EL (cell line): Measurements from ENCODE around the gene ALK.

ENCODE experiments used
- DNase-seq: peaks from one replicate; pipeline ENCODE4 v3.0.0-alpha.2; 2016

ALK gene

DNA sequence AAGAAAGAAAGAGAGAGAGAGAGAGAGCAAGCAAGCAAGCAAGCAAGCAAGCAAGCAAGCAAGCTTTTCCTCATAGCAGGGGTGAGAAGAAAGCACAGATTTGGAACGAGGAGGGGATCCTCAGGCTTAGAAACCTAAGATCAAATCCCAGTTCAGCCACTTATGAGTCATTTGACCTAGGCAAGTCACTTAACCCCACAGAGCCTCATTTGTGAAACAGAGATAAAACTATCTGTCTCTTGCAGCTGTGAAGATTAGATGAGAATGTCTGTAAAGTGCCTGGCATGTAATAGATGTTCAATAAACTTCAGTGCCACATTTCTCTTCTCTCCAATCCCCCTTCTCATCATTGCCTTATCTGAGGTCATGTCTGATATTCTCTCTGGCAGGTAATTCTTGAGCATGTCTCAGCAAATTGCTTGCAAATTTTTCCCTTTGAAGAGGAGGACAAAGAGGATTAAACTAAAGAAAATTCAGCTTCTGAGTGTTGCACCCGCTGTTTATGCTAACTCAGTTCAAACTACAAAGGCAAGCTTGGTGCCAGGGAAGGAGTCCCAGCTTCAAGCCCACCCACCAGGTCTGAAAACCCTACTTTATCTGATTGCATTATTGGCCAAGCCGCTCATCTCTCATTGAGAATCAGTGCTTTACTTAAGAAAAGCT is 20.3 kb downstream of the ALK start:
- no peak for DNase-seq

DNA sequence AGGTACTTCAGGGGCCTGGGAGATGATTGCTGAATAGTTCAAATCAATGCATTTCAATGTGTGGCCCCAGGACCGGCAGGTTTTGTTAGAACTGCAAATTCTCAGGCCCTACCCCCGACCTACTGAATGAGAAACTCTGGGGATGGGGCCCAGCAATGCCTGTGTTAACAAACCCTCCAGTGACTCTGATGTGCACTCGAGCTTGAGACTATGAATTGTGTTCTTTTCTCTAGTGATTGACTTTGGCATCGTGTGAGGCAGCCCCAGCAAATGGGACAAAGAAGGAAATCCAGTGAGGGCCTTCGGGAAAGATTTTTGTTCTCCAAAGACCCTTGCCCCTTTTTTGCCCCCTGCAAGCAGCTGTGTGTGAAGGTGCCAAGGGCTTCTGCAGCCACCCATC is 22.4 kb downstream of the ALK start:
- DNase-seq, result no peak

DNA sequence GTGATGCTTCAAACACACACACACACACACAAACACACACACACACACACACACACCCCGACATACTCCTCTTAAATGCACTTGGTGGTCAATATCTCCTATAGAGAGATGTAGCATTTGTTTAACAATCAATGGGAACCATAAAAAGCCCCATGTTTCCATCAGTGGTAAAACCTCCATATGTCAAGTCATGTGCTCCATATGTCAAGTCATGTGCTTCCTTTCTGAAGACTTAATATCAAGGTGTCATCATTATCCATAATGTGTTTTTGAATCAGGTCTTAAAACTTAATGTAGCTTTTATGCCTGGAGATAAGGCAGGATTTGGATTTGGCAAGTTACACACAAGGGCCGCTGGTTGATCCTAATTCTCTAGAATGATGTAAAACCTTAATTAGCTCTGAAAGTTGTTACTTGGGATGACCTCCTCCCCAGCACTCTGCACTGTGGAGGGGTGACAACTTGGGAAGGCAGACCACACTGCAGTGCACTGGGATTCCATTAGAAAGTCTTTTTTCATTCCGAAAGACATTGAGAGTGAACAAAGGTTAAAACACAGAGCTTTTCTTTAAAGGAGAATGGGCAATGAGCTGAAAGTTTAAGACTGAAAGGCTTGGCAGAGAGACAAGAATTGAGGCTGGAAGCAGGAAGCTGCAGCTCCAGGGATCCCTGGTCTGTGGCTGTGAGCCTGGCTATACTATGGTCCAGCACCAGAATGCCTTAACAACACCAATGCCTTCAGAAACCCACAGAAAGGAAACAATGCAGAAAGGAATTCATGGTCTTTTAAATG is 26.4 kb downstream of the ALK start:
- no peak for DNase-seq

DNA sequence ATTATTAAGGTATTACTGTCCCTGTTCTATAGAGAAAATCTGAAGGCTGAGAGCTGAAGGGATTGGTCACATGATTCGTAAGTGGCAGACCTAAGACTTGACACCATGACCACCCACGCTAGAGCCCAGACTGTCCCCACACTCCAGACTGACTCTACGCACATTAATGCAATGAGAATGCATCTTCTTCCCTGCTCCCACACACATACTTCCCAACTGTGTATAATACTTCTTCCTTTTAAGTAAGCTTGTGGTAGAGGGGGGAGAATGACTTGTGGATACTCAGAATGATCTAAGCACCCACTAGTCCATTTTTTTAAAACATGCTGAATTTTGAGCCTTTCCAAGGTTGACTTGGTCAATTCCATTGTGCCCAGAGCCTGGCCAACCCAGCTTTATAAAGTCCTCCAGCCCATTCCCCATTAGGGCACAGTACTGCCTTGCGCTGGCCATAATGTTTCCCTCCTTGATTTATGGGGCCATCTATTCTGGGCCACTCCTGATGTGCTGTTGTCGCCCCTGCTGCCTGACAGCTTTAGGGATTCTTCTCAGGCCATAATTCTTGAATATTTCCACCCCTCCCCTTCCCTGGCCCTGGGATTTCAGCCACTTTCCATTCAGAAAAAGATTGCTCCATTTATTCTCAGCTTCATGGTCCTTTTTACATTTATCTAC is 28.7 kb downstream of the ALK start:
- DNase-seq, result no peak

DNA sequence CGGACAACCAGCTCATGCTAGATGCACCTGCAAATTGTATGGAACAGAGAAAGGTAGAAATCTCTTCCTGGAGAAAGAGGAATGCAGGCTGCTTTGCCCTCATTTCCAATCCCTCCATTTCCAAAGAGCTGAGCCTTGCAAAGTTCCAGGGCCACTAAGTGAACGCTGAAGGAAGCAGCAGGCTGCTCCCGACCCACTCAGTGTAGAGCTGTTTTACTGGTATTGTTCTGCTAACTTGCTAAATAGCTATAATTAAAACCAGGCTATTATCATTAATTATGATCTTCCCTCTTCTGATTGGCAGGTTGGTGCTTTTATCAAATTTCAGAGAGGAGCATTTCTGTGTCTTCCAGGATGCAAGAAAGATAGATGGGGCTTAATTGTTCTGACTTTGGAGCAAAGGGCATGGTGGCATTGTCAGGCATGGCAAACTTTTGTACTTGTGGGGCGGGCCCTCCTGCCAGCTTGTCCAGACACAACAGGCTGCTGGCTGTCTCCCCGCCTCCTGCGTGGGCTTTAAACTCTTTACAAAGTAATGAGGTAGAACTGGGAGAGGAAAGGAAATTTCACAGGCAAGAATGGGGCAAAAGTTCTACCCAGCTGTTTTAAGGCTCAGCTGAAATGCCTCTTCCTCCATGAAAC is 40.2 kb downstream of the ALK start:
- DNase-seq, result no peak

DNA sequence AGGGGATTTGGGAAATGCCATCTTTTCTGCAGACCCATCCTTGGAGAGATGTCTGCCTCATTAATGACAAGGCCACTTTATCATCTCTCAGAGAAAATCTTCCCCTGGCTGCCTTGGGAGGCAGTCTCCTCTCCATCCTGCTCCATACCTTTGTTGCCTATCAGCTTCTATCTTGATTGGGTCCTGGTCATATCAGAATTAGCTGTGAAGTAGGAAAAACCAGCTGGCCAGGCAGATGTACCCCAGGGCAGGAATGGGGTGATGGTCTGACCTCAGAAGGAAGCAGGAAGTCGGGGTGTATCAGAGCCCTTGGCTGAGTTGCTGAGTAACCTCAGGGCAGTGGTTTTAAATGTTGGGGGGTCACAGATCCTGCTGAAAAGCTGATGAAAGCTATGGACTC is 41.3 kb downstream of the ALK start:
- no peak for DNase-seq

DNA sequence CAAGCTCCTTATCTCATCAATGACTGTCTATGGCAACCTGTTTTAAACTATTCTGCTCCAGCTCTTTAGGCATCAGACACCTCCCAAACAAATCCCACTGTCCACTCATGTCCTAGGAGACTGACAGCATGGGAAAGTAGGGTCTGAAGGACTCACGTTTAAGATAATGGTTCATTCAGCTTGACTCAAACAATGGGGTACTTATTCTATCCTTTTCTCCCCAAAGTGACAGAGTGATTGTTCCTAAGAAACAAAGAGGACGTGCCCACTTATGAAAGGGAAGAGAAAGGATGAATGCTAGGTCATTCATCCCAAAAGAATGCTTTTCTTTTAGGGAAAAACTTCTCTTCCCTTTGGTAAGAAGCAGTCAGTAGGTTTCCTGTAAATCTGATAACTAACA is 41.9 kb downstream of the ALK start:
- DNase-seq, result no peak

DNA sequence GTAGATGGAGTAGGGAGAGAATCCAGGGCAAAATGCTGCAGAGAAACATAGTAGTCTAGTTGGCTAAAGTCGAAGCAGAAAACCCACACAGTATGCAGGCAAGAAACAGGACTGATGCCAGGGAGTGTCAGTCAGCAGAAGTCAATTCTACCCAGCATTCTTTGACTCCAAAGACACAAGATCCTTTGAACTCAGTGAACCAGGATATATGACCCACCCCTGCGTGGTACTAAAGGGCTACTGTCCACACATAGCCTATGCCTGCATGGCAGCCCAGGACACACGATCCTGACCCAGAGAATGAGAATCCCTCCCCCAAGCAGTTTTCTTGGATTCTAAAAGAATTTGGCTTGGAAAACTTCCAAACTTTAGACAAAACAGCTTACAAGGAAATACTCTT is 42.5 kb downstream of the ALK start:
- peak; percentile 55 for DNase-seq

DNA sequence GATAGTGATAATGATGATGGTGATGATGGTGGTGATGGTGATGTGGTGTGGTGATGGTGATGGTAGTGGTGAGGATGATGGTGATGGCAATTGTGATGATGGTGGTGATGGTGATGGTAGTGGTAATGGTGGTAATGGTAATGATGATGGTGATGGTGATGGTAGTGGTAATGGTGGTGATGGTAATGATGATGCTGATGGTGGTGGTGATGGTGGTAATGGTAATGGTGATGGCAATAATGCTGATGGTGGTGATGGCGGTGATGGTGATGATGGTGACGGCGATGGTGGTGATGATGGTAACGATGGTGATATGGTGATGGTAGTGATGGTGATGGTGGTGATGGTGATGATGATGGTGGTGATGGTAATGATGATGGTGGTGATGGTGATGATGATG is 45.0 kb downstream of the ALK start:
- no peak for DNase-seq

DNA sequence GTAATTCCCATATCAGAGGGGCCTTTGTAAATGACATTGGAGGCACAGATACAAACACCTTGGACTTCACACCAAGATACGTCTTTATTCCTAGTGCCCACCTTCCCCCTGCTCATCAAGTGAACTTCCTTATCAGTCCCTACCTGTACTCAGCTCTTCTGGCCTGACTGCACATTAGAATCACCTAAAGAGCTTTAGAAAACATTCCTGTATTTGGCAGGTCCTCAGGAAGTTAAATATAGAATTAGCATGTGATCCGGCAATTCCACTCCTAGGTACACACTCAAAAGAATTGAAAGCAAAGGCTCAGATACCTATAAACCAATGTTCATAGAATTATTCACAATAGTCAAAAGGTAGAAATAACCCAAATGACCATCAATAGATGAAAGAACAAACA is 46.6 kb downstream of the ALK start:
- DNase-seq, result no peak

DNA sequence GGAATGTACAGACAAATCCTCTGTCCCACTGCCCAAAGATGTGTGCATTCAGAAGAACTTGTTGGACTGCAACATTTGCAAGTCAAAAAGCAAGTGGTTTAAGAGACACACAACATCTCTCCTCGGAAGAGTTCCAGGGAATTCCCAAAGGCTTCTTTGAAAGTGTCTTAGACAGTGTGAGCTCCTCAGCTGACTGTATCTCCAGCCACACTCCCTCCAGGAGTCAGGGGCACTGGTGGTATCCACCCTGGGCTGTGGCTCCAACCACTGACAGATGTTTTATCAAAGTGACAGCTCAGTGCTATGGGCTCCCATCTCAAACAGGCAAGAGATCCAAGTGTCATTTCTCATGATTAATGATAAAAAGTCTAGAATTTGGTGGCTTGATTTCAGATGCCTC is 48.5 kb downstream of the ALK start:
- no peak for DNase-seq

DNA sequence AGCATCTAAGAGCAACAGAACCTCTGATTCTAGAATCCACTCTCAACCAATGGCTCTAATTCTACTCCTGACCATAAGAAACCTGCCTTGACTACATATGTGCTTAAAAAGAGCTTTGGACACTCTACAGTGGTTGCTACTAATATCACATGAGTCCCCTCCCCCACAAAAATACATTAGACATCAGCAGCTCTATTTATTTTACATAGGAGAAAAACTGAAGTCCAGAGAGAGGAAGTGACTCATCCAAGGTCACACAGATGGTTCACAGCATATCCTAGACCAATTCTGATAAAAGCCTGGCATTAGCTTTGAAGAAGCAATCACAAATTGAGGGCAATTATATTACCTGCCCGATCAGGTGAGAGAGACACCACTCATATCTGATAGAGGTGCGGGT is 49.8 kb downstream of the ALK start:
- DNase-seq, result no peak

DNA sequence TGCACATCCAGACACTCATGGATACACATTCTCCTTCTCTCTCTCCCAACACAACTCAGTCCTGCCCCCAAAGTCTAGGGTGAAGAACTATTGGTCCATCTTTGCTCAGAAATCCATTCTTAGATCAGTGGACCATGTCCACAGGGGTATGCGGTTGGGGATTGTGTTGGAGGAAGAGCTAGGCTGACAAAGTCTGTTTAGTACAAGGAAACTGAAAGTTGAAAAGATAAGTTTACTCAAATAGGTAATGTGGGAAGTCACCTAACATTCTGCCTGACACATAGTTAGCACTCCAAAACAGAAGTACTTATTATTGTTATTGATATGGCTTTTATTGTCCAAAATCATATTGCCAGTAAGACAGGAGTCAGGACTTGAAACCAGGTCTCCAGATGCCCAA is 55.9 kb downstream of the ALK start:
- no peak for DNase-seq

DNA sequence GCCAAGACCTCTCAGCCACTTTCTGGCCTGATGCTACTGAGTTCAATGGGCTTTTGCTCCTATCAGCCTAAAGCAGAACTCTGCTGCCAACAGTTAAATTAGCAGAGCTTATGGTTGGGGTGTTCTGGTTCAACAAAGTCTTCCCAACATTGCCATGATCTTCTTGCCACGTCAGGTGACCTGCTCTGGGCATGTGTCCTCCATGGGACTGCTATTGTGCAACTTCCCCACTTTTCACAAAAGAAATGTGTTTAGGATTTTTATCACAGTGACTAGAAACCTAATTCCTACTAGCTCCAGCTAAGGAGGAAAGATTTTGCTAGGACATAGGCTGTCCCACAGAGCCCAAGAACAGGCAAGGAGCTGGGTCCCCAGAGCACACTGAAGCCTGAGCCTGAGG is 56.4 kb downstream of the ALK start:
- no peak for DNase-seq

DNA sequence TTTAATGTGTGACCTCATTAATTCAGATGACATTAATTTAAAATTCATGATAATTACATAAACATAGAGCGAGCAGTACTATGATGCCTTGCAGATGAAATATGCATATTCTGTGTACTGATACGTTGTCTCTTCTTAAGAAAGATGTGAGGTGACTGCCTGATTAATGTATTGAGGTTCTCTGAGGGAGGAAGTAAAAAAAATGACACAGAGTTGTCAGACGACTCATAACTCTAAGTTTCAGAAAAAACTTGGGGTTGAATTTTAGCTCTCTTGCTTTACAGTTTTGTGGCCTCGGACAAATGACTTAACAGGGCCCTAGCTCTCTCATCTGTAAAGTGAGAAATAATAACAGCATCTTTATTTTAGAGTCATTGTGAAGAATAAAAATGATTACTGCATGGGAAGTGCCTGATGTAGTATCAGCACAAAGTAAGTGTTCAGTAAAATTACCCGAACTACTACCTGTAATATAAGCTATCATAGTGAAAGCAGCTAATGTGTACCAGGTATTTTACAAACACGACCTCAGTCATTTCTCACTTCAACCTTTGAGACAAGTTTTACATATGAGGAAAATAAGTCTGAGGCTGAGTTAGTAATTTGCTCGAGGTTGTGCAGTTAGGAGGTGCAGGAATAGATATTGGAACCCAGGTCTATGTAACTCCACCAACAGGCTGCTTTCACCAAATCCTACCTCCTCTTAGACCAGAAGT is 65.3 kb downstream of the ALK start:
- no peak for DNase-seq

DNA sequence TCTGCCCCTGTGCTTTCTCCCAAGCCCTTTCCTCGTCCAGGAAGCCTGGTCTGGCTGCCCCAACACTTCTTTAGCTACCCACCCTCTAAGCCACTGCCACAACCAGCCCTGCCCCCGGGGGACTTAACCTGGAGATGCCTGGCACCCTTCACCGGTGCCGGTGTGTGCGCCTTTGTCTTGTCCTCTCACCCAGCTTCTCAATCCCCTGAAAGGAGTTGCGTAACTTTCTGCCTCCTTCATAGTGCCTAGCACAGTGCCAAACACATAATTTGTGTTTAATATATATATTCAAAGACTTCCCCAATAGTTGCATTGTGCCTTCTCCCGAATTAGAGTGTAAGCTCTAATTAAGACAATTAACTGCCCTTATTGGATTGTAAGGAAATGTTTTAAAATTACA is 70.6 kb downstream of the ALK start:
- DNase-seq, result no peak

DNA sequence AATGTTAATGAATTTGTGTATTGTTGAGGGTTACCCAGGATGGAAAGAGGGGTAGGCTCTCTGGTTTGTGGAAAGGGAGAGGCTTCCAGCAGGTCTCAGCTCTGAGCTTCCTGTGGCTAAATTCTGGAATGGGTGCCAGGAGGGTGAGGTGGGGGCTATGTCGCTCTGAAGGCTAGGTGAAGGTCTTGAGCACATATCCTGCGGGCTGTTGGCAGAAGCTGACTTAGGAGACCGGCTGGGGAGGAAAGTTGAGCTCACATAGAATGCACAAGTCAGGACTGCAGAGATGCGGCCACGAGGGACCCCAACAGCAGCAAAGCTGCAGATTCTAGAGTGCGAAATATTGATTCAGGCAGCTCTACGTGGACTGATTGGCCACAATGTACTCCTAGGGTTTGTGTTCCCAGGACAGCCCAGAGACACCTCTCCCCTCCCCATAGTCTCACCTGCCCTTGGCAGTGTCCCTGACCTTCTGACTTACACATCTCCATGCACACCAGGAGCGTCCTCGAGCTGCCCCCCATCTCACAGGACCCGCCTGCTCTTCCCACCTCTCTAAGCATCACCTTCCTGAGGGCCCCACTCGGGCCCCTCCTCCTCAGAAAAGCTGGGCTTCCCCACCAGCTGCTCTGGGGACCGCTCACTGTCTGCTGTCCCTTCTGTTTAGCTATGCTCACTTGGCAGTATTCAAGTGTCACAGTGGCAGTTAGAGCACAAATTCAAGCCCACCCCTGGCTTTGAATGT is 72.6 kb downstream of the ALK start:
- no peak for DNase-seq

DNA sequence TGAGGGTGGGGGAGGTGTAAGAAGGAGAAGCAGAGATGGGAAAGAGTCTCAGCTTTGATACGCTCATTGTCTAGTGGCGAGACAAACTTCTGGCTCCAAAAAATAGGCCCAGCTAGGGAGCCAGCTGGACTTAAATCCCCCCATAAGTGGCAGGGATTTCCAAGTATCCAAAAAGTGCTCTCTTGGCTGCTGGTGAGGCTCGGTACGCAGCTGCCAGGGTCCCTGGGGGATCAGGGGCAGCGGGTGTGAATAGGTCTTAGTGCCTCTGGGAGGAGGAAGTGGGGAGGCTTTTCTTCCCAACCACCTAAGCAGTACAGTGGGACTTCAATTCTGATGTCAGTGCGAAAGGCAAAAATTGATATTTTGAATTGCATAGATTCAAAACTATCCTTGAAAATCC is 73.5 kb downstream of the ALK start:
- no peak for DNase-seq

DNA sequence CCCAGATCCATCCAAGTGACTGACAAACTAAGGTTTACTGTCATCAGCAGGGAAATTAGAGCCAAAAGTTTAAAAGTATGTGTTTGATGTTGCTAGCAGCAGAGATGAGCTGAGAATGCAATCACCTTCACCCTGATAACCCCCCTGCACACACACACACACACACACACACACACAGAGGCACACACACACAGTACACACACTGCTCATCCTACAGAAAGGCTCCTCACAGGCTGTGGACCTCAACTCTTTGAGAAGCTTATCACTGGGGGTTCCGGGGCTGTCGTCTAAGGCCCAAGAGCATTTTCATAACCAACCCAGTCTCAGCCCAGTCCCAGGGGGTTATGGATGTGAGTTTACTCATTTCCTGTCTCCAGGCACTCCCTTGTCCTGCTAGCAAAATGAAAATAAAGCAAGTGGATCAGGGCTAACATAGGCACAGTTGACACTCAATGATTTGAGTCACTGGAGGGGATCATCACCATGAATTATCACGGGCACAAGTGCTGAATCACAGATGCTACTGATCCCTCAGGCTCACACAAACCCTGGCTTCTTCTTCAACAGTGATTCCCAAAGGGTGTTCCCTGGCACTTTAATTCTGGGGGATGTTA is 76.6 kb downstream of the ALK start:
- peak; percentile 53 for DNase-seq

DNA sequence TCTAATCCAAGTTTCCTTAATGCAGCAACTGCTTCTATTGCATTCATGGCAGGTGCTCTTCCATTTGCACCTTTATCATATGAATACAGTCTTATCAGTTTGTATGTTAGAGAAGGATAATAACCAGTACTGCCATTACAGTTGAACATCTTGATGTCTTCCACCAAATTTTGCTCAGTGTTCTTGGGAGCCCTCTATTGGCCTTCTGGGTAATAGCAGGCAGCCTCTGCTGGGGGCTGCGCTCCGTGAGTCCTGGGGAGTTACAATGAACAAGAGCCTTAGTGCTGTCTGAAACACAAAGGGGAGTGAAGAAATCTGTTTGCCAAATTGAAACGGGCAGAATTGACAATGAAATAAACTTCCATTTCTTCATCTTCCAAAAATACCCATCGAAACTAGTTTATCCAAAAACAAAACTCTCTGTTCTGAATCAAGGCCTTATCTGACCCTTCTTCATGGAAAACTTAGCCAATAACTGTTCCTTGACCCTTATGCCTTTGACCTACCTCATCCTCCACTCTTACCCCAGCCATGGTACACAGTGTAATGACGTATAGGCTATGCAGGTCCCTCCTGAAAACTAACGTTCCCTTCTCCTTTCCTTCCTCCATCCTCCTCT is 79.9 kb downstream of the ALK start:
- DNase-seq, result peak; percentile 38

DNA sequence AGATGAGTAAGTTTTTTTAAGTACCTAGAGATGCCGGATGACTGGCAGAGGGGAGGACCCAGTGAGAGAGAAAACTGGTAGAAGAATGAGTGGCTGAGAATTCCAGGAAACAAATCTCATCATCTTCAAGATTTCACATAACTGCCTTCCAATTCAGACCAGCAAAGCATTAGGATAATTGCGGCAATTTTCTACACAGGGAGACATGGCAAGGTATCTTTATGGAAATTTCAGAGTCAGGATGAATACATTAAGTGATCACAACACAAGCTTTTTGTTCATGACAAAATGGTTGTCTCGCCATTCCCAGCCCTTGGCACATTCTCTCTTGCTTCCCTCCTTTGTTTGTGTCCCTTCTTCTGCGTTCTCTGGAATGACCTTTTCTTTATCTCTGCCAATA is 82.1 kb downstream of the ALK start:
- DNase-seq, result no peak
